Measurements from ENCODE around the gene ZFP36.
A peak's percentile ranks its signal among the peaks of the same experiment; 100 is the strongest.

The ZFP36 gene

GRCh38 chr19:39401070-39401548 lies 5.5 kb upstream of the ZFP36 start:
- Histone ChIP-seq H3F3A (ENCODE audit: control insufficient read depth, insufficient read depth) (peaks cover 39% of the 10 kb centered on the region), H3K36me3 (ENCODE audit: control insufficient read depth, low read length) (peaks cover 14% of the 10 kb centered on the region; the same call in 1 of the 2 replicates), H3K4me2 (ENCODE audit: low read length) (peak overlapping the region; percentile 97), H4K20me1 (ENCODE audit: control insufficient read depth, insufficient read depth, low read depth, low read length) (no peaks in the 10 kb centered on the region), H3K27me3 (ENCODE audit: control insufficient read depth, low read length) (no peaks in the 10 kb centered on the region), H3K27ac (ENCODE audit: low read depth, low read length) (peak overlapping the region; percentile 97), H3K4me3 (ENCODE audit: low read length) (peak overlapping the region; percentile 99), H3K79me2 (ENCODE audit: control insufficient read depth, low read length) (peaks cover 20% of the 10 kb centered on the region), H3K9me2 (replicated peaks; ENCODE audit: control insufficient read depth, low read length) (no peaks in the 10 kb centered on the region), H3K9me3 (ENCODE audit: control insufficient read depth, insufficient read depth, low read length) (no peaks in the 10 kb centered on the region), H3K4me1 (ENCODE audit: control insufficient read depth, low read length) (peaks cover 88% of the 10 kb centered on the region)
- no peak for TF ChIP-seq EZH2phosphoT487 (IDR thresholded peaks at IDR 0.05; ENCODE audit: borderline replicate concordance, low read length)
- TF ChIP-seq CTCF (IDR thresholded peaks at IDR 0.05; ENCODE audit: low read depth, low read length, poor library complexity, severe bottlenecking): no peak

- Histone ChIP-seq H3K27me3 (ENCODE audit: control insufficient read depth, low read length) (no peaks in the 10 kb centered on the region), H3K4me3 (ENCODE audit: low read length) (peak overlapping the region; percentile 99), H3K4me1 (ENCODE audit: control insufficient read depth, low read length) (peaks cover 90% of the 10 kb centered on the region), H3K79me2 (ENCODE audit: control insufficient read depth, low read length) (peaks cover 21% of the 10 kb centered on the region), H3K36me3 (ENCODE audit: control insufficient read depth, low read length) (peaks cover 15% of the 10 kb centered on the region), H3K27ac (ENCODE audit: low read depth, low read length) (peak overlapping the region; percentile 97), H3K9me3 (ENCODE audit: control insufficient read depth, insufficient read depth, low read length) (no peaks in the 10 kb centered on the region), H4K20me1 (ENCODE audit: control insufficient read depth, insufficient read depth, low read depth, low read length) (no peaks in the 10 kb centered on the region), H3K9me2 (replicated peaks; ENCODE audit: control insufficient read depth, low read length) (no peaks in the 10 kb centered on the region), H3K4me2 (ENCODE audit: low read length) (peak overlapping the region; percentile 97), H3F3A (ENCODE audit: control insufficient read depth, insufficient read depth) (peaks cover 39% of the 10 kb centered on the region)
- no peak for TF ChIP-seq EZH2phosphoT487 (IDR thresholded peaks at IDR 0.05; ENCODE audit: borderline replicate concordance, low read length)
- no peak for TF ChIP-seq CTCF (IDR thresholded peaks at IDR 0.05; ENCODE audit: low read depth, low read length, poor library complexity, severe bottlenecking)
Observed at GRCh38 chr19:39401549-39402345, 4.9 kb upstream of the ZFP36 start.

- peaks cover 30% of the 10 kb centered on the region for H3K79me2 ChIP-seq (ENCODE audit: control insufficient read depth, low read length)
- peak overlapping the region; percentile 99 for H3K4me3 ChIP-seq (ENCODE audit: low read length)
- H3K27ac ChIP-seq (ENCODE audit: low read depth, low read length): peak overlapping the region; percentile 97
- no peaks in the 10 kb centered on the region for H4K20me1 ChIP-seq (ENCODE audit: control insufficient read depth, insufficient read depth, low read depth, low read length)
- H3K9me3 ChIP-seq (ENCODE audit: control insufficient read depth, insufficient read depth, low read length): no peaks in the 10 kb centered on the region
- TF ChIP-seq CTCF (IDR thresholded peaks at IDR 0.05; ENCODE audit: low read depth, low read length, poor library complexity, severe bottlenecking) (no peak), EZH2phosphoT487 (IDR thresholded peaks at IDR 0.05; ENCODE audit: borderline replicate concordance, low read length) (no peak)
- H3K9me2 ChIP-seq (replicated peaks; ENCODE audit: control insufficient read depth, low read length): no peaks in the 10 kb centered on the region
- H3K36me3 ChIP-seq (ENCODE audit: control insufficient read depth, low read length): peaks cover 19% of the 10 kb centered on the region
- no peaks in the 10 kb centered on the region for H3K27me3 ChIP-seq (ENCODE audit: control insufficient read depth, low read length)
- peaks cover 38% of the 10 kb centered on the region for H3F3A ChIP-seq (ENCODE audit: control insufficient read depth, insufficient read depth)
- H3K4me2 ChIP-seq (ENCODE audit: low read length): peak overlapping the region; percentile 97
- H3K4me1 ChIP-seq (ENCODE audit: control insufficient read depth, low read length): peaks cover 84% of the 10 kb centered on the region
Observed at GRCh38 chr19:39402346-39403300, 4.0 kb upstream of the ZFP36 start.
